Memory B cell (primary cell): ENCODE measurements around the gene ANAPC4.

Source experiments
- ATAC-seq: fragments of 150-1000 bp; cut with Tn5 transposase; 2 replicates; pipeline ENCODE4 v1.10.0; 2021; ENCODE audit warnings: low read depth, mild to moderate bottlenecking, moderate library complexity
- DNase-seq, 2 donors: peaks; one replicate each; pipeline ENCODE4 v3.0.0; 2022; ENCODE audit warnings: low spot score in 2 of 2
- H3K27ac Mint-ChIP-seq: one replicate; pipeline ENCODE4 v1.8.0; 2022; ENCODE audit warnings: mild to moderate bottlenecking, moderate library complexity, mixed read lengths
- H3K27me3 Mint-ChIP-seq: one replicate; pipeline ENCODE4 v1.8.0; 2022; ENCODE audit warnings: mixed read lengths
- H3K36me3 Mint-ChIP-seq: one replicate; pipeline ENCODE4 v1.8.0; 2022; ENCODE audit warnings: mild to moderate bottlenecking, mixed read lengths
- H3K4me1 Mint-ChIP-seq: one replicate; pipeline ENCODE4 v1.8.0; 2022; ENCODE audit warnings: mixed read lengths
- H3K4me3 Mint-ChIP-seq: one replicate; pipeline ENCODE4 v1.8.0; 2022; ENCODE audit warnings: mild to moderate bottlenecking, moderate library complexity, mixed read lengths
- H3K9me3 Mint-ChIP-seq: one replicate; pipeline ENCODE4 v1.8.0; 2022; ENCODE audit warnings: mixed read lengths

The ANAPC4 gene

GRCh38 chr4:25433966-25434827, 57.1 kb downstream of the ANAPC4 start:
- Mint-ChIP-seq H3K27me3 (no peaks in the 10 kb centered on the region), H3K27ac (no peak overlapping the region), H3K36me3 (peaks cover 1% of the 10 kb centered on the region), H3K4me1 (no peaks in the 10 kb centered on the region), H3K4me3 (no peak overlapping the region), H3K9me3 (peaks cover 1% of the 10 kb centered on the region)
- ATAC-seq (no peak), DNase-seq (no peak)

GRCh38 chr4:25437926-25438325, 60.9 kb downstream of the ANAPC4 start:
- H3K4me1 Mint-ChIP-seq, result no peaks in the 10 kb centered on the region
- peaks cover 1% of the 10 kb centered on the region for H3K9me3 Mint-ChIP-seq
- DNase-seq (no peak), ATAC-seq (no peak)
- peaks cover 1% of the 10 kb centered on the region for H3K36me3 Mint-ChIP-seq
- peaks cover 7% of the 10 kb centered on the region for H3K27me3 Mint-ChIP-seq
- H3K4me3 Mint-ChIP-seq, result no peak overlapping the region
- H3K27ac Mint-ChIP-seq, result no peak overlapping the region

GRCh38 chr4:25439918-25440477, 62.9 kb downstream of the ANAPC4 start:
- Mint-ChIP-seq H3K36me3 (no peaks in the 10 kb centered on the region), H3K27ac (no peak overlapping the region), H3K4me1 (no peaks in the 10 kb centered on the region), H3K9me3 (peaks cover 1% of the 10 kb centered on the region), H3K4me3 (no peak overlapping the region), H3K27me3 (peaks cover 9% of the 10 kb centered on the region)
- ATAC-seq (peak; percentile 66), DNase-seq (peak; percentile 42 to 51)

GRCh38 chr4:25440478-25441030, 63.5 kb downstream of the ANAPC4 start:
- Mint-ChIP-seq H3K9me3 (peaks cover 1% of the 10 kb centered on the region), H3K4me3 (no peak overlapping the region), H3K36me3 (no peaks in the 10 kb centered on the region)

GRCh38 chr4:25441519-25442117, 64.6 kb downstream of the ANAPC4 start:
- Mint-ChIP-seq H3K27me3 (peaks cover 9% of the 10 kb centered on the region), H3K4me3 (no peak overlapping the region), H3K36me3 (no peaks in the 10 kb centered on the region), H3K9me3 (peaks cover 1% of the 10 kb centered on the region), H3K27ac (no peak overlapping the region), H3K4me1 (no peaks in the 10 kb centered on the region)
- ATAC-seq (no peak), DNase-seq (no peak)

More at GRCh38 chr4:25440478-25441030, 63.5 kb downstream of the ANAPC4 start:
- no peaks in the 10 kb centered on the region for H3K4me1 Mint-ChIP-seq
- no peak for DNase-seq
- ATAC-seq, result no peak
- peaks cover 9% of the 10 kb centered on the region for H3K27me3 Mint-ChIP-seq
- no peak overlapping the region for H3K27ac Mint-ChIP-seq

- ATAC-seq (no peak), DNase-seq (no peak)
- no peak overlapping the region for H3K27ac Mint-ChIP-seq
- H3K9me3 Mint-ChIP-seq, result peaks cover 1% of the 10 kb centered on the region
- H3K27me3 Mint-ChIP-seq, result peaks cover 9% of the 10 kb centered on the region
- no peaks in the 10 kb centered on the region for H3K4me1 Mint-ChIP-seq
- H3K4me3 Mint-ChIP-seq, result no peak overlapping the region
- H3K36me3 Mint-ChIP-seq, result no peaks in the 10 kb centered on the region
These were observed 65.8 kb downstream of the ANAPC4 start for GRCh38 chr4:25442863-25443307.

- Mint-ChIP-seq H3K9me3 (peaks cover under 1% of the 10 kb centered on the region), H3K4me1 (no peaks in the 10 kb centered on the region), H3K36me3 (no peaks in the 10 kb centered on the region), H3K27ac (no peak overlapping the region), H3K27me3 (peaks cover 9% of the 10 kb centered on the region), H3K4me3 (no peak overlapping the region)
- ATAC-seq (no peak), DNase-seq (no peak)
These were observed 66.8 kb downstream of the ANAPC4 start for GRCh38 chr4:25443851-25444250.

GRCh38 chr4:25446611-25447010, 69.5 kb downstream of the ANAPC4 start:
- no peak overlapping the region for H3K27ac Mint-ChIP-seq
- no peaks in the 10 kb centered on the region for H3K9me3 Mint-ChIP-seq
- no peaks in the 10 kb centered on the region for H3K36me3 Mint-ChIP-seq
- no peak overlapping the region for H3K4me3 Mint-ChIP-seq
- peaks cover 10% of the 10 kb centered on the region for H3K27me3 Mint-ChIP-seq
- ATAC-seq (no peak), DNase-seq (no peak)
- no peaks in the 10 kb centered on the region for H3K4me1 Mint-ChIP-seq

- no peak for ATAC-seq
- H3K27ac Mint-ChIP-seq, result no peak overlapping the region
- peaks cover 3% of the 10 kb centered on the region for H3K27me3 Mint-ChIP-seq
- H3K4me3 Mint-ChIP-seq, result no peak overlapping the region
- H3K36me3 Mint-ChIP-seq, result no peaks in the 10 kb centered on the region
- no peaks in the 10 kb centered on the region for H3K4me1 Mint-ChIP-seq
- no peak for DNase-seq
- no peaks in the 10 kb centered on the region for H3K9me3 Mint-ChIP-seq
These were observed 71.5 kb downstream of the ANAPC4 start for GRCh38 chr4:25448379-25449109.

- H3K27me3 Mint-ChIP-seq, result peaks cover 3% of the 10 kb centered on the region
- no peak overlapping the region for H3K27ac Mint-ChIP-seq
- H3K36me3 Mint-ChIP-seq, result no peaks in the 10 kb centered on the region
- H3K9me3 Mint-ChIP-seq, result no peaks in the 10 kb centered on the region
- ATAC-seq (no peak), DNase-seq (no peak)
- H3K4me3 Mint-ChIP-seq, result no peak overlapping the region
- H3K4me1 Mint-ChIP-seq, result no peaks in the 10 kb centered on the region
These were observed 72.2 kb downstream of the ANAPC4 start for GRCh38 chr4:25449270-25449669.

- ATAC-seq, result no peak
- Mint-ChIP-seq H3K27ac (no peak overlapping the region), H3K4me1 (no peaks in the 10 kb centered on the region), H3K27me3 (peaks cover 3% of the 10 kb centered on the region), H3K9me3 (no peaks in the 10 kb centered on the region), H3K36me3 (no peaks in the 10 kb centered on the region), H3K4me3 (no peak overlapping the region)
- no peak for DNase-seq
These were observed 72.6 kb downstream of the ANAPC4 start for GRCh38 chr4:25449688-25450087.

- Mint-ChIP-seq H3K27ac (peak overlapping the region; percentile 22), H3K9me3 (peaks cover 2% of the 10 kb centered on the region), H3K4me1 (no peaks in the 10 kb centered on the region), H3K36me3 (no peaks in the 10 kb centered on the region), H3K4me3 (no peak overlapping the region), H3K27me3 (peaks cover 3% of the 10 kb centered on the region)
- ATAC-seq, result no peak
- DNase-seq, result no peak
These were observed 73.4 kb downstream of the ANAPC4 start for GRCh38 chr4:25450491-25450901.

GRCh38 chr4:25451676-25452075, 74.6 kb downstream of the ANAPC4 start:
- H3K27ac Mint-ChIP-seq, result no peak overlapping the region
- H3K9me3 Mint-ChIP-seq, result peaks cover 2% of the 10 kb centered on the region
- no peak overlapping the region for H3K4me3 Mint-ChIP-seq
- no peaks in the 10 kb centered on the region for H3K36me3 Mint-ChIP-seq
- H3K27me3 Mint-ChIP-seq, result peaks cover 3% of the 10 kb centered on the region
- no peak for ATAC-seq
- no peak for DNase-seq
- no peaks in the 10 kb centered on the region for H3K4me1 Mint-ChIP-seq

- no peak overlapping the region for H3K27ac Mint-ChIP-seq
- H3K4me1 Mint-ChIP-seq, result no peaks in the 10 kb centered on the region
- ATAC-seq (no peak), DNase-seq (no peak)
- peaks cover 2% of the 10 kb centered on the region for H3K9me3 Mint-ChIP-seq
- peaks cover 3% of the 10 kb centered on the region for H3K27me3 Mint-ChIP-seq
- H3K4me3 Mint-ChIP-seq, result no peak overlapping the region
- no peaks in the 10 kb centered on the region for H3K36me3 Mint-ChIP-seq
These were observed 75.0 kb downstream of the ANAPC4 start for GRCh38 chr4:25452081-25452480.
